Colonic mucosa (tissue), 4 donors: ENCODE measurements around the gene CEMIP2. TPM values are rescaled to one million over a fixed set of nuclear protein-coding genes. Genes with fewer than 3 reads are reported as not detected.

Source experiments
- DNase-seq: peaks from one replicate; pipeline ENCODE4 v3.0.0-alpha.2; 2020
- H3K27ac ChIP-seq: fragments of 200-600 bp; one replicate; pipeline ENCODE4 v1.8.0; 2021
- H3K27me3 ChIP-seq: fragments of 200-600 bp; one replicate; pipeline ENCODE4 v1.8.0; 2021
- H3K36me3 ChIP-seq: fragments of 200-600 bp; one replicate; pipeline ENCODE4 v1.8.0; 2021
- H3K4me1 ChIP-seq: fragments of 200-600 bp; one replicate; pipeline ENCODE4 v1.8.0; 2021; ENCODE audit warnings: mild to moderate bottlenecking
- H3K4me3 ChIP-seq: fragments of 200-600 bp; one replicate; pipeline ENCODE4 v1.8.0; 2021
- H3K9ac ChIP-seq, 2 donors: one replicate each; pipeline ENCODE4 v1.7.0; 2013; ENCODE audit warnings: control low read depth in 2 of 2, low read depth in 2 of 2, low read length in 2 of 2
- H3K9me3 ChIP-seq: fragments of 200-600 bp; one replicate; pipeline ENCODE4 v1.8.0; 2021
- intact Hi-C: fragments of 100-400 bp; cut with DNase I; formaldehyde crosslinking; loops from one replicate; pipeline ENCODE4 v1.14.1; 2022
- total RNA-seq, 2 donors: library from RNA; stranded (reverse); fragmentation: NEBNext Ultra II Directional in 1 of 2; extraction: Animal tissue kit (Norgen Biotek cat#: 25700) in 1 of 2; gene quantifications; one replicate each; pipeline ENCODE4 v1.2.1, GENCODE V29; 2021
- TF ChIP-seq, protein P1 (sequence below): fragments of 200-600 bp; IDR thresholded peaks from one replicate; pipeline ENCODE4 v1.8.0; 2022; ENCODE audit warnings: antibody characterized with exemption, mild to moderate bottlenecking
- donor health status: healthy.
- donor health status: DM: no; HTN: no; CAD: no.
- donor health status: DM: no; HTN: no; CAD: no.

CEMIP2 gene
- total RNA-seq, 2 donors from 2014 or later: 72.7 to 111 TPM

DNA sequence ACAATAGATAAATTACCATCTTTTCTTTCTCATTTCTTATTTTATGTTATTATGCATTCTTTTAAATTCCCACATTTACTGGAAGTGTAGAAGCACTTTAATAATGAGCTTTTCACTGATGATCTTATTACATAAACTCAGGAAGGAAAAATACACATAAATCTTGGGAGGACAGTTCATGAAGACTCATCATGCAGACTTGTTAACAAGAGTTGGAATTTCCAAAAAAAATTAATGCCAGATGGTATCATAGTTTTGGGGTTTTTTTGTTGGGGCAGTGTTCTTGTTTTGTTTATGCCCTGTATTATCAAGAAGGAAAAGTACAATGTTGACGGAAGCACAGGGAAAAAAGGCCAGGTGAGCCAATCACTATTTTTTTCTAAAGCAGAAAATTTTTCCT, 35.1 kb downstream of the CEMIP2 start:
- H3K27me3 ChIP-seq: no peaks in the 10 kb centered on the region
- no peak overlapping the region for H3K27ac ChIP-seq
- H3K4me3 ChIP-seq: no peak overlapping the region
- H3K9ac ChIP-seq: no peak overlapping the region
- no peaks in the 10 kb centered on the region for H3K9me3 ChIP-seq
- H3K4me1 ChIP-seq: peaks cover 6% of the 10 kb centered on the region
- TF ChIP-seq, protein P1, sequence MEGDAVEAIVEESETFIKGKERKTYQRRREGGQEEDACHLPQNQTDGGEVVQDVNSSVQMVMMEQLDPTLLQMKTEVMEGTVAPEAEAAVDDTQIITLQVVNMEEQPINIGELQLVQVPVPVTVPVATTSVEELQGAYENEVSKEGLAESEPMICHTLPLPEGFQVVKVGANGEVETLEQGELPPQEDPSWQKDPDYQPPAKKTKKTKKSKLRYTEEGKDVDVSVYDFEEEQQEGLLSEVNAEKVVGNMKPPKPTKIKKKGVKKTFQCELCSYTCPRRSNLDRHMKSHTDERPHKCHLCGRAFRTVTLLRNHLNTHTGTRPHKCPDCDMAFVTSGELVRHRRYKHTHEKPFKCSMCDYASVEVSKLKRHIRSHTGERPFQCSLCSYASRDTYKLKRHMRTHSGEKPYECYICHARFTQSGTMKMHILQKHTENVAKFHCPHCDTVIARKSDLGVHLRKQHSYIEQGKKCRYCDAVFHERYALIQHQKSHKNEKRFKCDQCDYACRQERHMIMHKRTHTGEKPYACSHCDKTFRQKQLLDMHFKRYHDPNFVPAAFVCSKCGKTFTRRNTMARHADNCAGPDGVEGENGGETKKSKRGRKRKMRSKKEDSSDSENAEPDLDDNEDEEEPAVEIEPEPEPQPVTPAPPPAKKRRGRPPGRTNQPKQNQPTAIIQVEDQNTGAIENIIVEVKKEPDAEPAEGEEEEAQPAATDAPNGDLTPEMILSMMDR: no peak
- intact Hi-C loops: no loop called here
- no peak for DNase-seq
- peaks cover 15% of the 10 kb centered on the region for H3K36me3 ChIP-seq

DNA sequence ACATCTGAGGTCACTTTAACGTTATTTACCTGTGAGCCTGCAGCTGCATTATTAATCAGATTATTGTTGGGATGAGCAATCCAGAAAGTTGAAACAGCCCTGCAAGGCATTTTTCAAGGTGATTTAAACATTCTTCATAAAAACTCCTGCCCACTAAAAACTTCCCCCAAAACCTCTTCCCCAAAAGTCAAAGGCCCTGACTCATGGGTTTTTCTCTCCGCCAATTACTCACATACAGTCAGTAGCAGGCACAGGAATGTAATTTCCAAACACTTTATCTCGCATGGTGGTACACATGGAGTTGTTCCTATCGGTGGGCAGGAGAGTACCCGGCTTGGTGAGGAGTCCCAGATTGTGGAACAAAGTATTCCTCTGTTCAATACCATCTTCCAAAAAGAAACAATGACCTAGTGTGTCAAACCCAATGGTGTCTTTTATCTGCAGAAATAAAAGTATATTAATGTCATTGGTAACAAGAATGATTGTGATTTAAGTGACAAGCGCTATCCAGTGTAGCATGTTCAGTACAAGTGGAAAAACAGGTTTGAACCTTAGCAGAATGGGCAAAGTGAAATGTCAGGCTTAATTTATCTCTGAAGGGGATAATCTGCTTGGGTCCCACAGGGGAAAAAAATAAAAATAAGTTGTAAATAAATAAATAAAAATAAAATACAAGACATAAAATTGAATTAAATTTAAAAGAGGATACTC, 38.3 kb downstream of the CEMIP2 start:
- Histone ChIP-seq H3K36me3 (peaks cover 15% of the 10 kb centered on the region), H3K9me3 (no peaks in the 10 kb centered on the region)
- intact Hi-C loops: no loop called here

DNA sequence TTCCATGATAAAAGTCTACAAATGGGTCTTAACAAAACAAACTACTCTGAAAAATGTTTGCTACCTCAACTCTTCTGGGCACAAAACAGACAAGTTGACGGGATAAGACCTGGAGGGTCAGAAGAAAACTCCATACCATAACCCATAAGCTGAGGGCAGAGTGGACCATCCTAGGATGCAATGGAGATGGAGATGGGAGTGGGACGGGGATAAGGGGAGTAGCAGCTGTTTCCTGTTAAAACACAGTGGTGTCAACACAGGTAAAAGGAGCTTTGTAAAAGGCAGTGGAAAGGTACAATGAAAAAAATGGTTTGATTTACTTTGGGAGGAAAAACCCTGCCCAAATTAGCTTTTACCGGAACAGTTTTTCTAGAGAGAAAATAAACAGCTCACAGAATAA, 41.6 kb downstream of the CEMIP2 start:
- intact Hi-C loops: no loop called here
- no peak for DNase-seq
- Histone ChIP-seq H3K36me3 (peaks cover 18% of the 10 kb centered on the region), H3K27me3 (no peaks in the 10 kb centered on the region), H3K27ac (no peak overlapping the region), H3K4me1 (no peaks in the 10 kb centered on the region), H3K9me3 (no peaks in the 10 kb centered on the region), H3K4me3 (no peak overlapping the region), H3K9ac (no peak overlapping the region)
- TF ChIP-seq, protein P1: no peak

More for the DNA sequence above, 38.3 kb downstream of the CEMIP2 start:
- Histone ChIP-seq H3K9ac (no peak overlapping the region), H3K4me3 (no peak overlapping the region), H3K27me3 (no peaks in the 10 kb centered on the region), H3K4me1 (no peaks in the 10 kb centered on the region), H3K27ac (no peak overlapping the region)
- TF ChIP-seq, protein P1: no peak
- DNase-seq: no peak

DNA sequence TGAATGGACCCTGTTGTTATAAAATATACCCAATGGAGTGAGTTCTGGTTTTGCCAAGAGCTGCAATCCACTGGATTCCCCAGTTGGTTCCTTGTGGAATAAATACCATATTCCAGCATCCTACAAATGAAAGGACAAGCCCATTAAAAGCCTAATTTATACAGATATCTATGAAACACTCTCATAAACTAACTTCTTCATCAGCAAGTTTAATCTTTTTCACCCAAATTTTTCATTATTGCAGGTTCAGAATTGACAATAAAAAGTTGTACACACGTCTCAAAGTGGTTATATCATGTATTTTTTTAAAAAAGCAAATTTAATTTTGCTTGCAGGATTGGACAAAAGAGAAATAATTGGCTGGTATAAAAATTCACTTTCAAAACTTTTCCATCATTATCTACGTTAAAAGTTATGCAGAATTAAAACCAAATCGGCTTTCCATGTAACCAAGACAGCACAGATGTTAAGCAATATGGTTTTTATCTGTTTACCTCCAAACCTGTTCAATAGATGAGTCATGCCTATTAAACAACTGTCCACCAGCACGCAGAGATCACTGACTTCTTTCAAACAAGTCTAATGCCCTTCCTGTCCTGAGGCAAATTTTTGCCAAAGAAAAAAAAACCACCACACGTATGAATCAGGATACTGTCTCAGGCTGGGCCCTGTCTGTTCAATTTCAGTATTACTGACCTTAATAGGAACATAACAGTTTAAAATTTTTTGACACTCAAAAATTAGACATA, 42.5 kb downstream of the CEMIP2 start:
- Histone ChIP-seq H3K9me3 (no peaks in the 10 kb centered on the region), H3K4me1 (no peaks in the 10 kb centered on the region), H3K27me3 (no peaks in the 10 kb centered on the region), H3K36me3 (peaks cover 17% of the 10 kb centered on the region), H3K9ac (no peak overlapping the region), H3K27ac (no peak overlapping the region), H3K4me3 (no peak overlapping the region)
- TF ChIP-seq, protein P1: no peak
- DNase-seq: no peak
- intact Hi-C loops: no loop called here

DNA sequence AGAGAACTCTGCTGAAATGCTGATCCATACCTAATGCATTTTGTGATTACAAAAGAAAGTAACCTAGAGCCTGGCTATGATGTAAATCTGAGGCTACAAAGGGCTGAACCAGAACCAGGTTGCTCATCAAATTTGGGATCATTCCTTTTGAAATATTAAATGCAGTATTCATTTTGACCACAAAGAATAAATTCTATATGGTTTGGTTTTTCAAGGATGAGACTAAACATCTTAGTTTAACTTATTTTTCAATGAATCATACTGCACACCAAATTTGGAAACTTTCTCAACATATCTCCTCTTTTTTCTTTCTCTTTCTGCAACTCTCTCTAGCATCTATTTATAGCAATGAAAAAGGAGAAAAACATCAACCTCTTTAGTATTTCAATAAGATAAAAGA, 46.5 kb downstream of the CEMIP2 start:
- Histone ChIP-seq H3K36me3 (peaks cover 7% of the 10 kb centered on the region), H3K4me1 (no peaks in the 10 kb centered on the region)

More for the DNA sequence above, 46.5 kb downstream of the CEMIP2 start:
- H3K9me3 ChIP-seq: no peaks in the 10 kb centered on the region
- H3K9ac ChIP-seq: no peak overlapping the region
- no peak overlapping the region for H3K27ac ChIP-seq
- H3K4me3 ChIP-seq: no peak overlapping the region
- H3K27me3 ChIP-seq: no peaks in the 10 kb centered on the region
- DNase-seq: no peak
- TF ChIP-seq, protein P1: no peak
- intact Hi-C loops: no loop called here
